ENCODE data around the gene NFASC.

GRCh38 chr1:204946640-204947039 is 76.0 kb downstream of the NFASC start:
- TF ChIP-seq CTCF (IDR thresholded peaks at IDR 0.05; ENCODE audit: insufficient read depth, low read length, poor library complexity, severe bottlenecking) (no peak), EZH2phosphoT487 (conservative IDR thresholded peaks at IDR 0.05; ENCODE audit: low read length) (no peak)

Data from SU-DHL-6 (cell line).